Upper lobe of left lung (tissue), 4 donors: ENCODE results near the gene ARHGAP26.

ENCODE experiments used
- EP300 ChIP-seq, 4 donors: sonication (generic); formaldehyde crosslinking; IDR thresholded peaks; one replicate each; pipeline ENCODE4 v1.5.1; 2017; ENCODE audit warnings: antibody characterized with exemption in 4 of 4, control low read depth in 2 of 4
- POLR2A ChIP-seq, 4 donors: fragments of 450-650 bp; IDR thresholded peaks; one replicate each; pipeline ENCODE4 v1.5.1; 2016 to 2017; ENCODE audit warnings: antibody characterized with exemption in 4 of 4, mild to moderate bottlenecking in 2 of 4
- POLR2AphosphoS5 ChIP-seq, 2 donors: sonication (generic); formaldehyde crosslinking; IDR thresholded peaks; one replicate each; pipeline ENCODE4 v1.5.1; 2017; ENCODE audit warnings: antibody characterized with exemption in 2 of 2
- TF ChIP-seq, protein P1 (sequence below), 6 experiments: fragments of 450-650 bp in 4 of 6; fragments of 200-600 bp in 2 of 6; sonication (generic) in 2 of 6; IDR thresholded peaks; one replicate each; pipeline ENCODE4 v1.5.1; 2016 to 2019; ENCODE audit warnings: antibody characterized with exemption in 6 of 6

DNA sequence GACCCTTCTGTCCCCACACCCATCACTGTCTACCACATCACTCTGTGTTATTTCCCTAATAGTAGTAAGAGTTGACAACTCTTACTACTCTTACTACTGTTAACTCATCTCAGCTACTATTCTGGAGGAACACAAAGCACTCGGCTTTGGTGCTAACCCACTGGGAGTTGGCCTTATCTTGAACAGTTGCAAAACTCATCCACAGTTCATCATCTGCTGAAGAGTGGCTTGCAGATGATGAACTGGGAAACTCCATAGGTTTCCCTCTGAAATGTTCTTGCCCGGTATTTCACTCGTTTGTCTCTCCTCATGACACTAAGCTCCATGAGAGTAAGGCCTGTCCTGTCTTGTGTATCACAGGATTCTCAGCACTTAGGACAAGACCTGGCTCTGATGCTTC lies 411.9 kb downstream of the ARHGAP26 start:
- TF ChIP-seq POLR2AphosphoS5 (IDR thresholded peaks at IDR 0.05) = no peak
- TF ChIP-seq, protein P1, sequence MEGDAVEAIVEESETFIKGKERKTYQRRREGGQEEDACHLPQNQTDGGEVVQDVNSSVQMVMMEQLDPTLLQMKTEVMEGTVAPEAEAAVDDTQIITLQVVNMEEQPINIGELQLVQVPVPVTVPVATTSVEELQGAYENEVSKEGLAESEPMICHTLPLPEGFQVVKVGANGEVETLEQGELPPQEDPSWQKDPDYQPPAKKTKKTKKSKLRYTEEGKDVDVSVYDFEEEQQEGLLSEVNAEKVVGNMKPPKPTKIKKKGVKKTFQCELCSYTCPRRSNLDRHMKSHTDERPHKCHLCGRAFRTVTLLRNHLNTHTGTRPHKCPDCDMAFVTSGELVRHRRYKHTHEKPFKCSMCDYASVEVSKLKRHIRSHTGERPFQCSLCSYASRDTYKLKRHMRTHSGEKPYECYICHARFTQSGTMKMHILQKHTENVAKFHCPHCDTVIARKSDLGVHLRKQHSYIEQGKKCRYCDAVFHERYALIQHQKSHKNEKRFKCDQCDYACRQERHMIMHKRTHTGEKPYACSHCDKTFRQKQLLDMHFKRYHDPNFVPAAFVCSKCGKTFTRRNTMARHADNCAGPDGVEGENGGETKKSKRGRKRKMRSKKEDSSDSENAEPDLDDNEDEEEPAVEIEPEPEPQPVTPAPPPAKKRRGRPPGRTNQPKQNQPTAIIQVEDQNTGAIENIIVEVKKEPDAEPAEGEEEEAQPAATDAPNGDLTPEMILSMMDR (IDR thresholded peaks at IDR 0.05) = no peak
- TF ChIP-seq POLR2A (IDR thresholded peaks at IDR 0.05) = no peak
- no peak for TF ChIP-seq EP300 (IDR thresholded peaks at IDR 0.05)
